T-helper 9 cell (primary cell): ENCODE measurements around the gene AADACL4.
"Not testable (repeated sequence)": the region's sequence is repeated elsewhere in the genome, so short reads cannot be mapped to it uniquely, and the experiment has no call there.

Experiments used
- DNase-seq: peaks from one replicate; pipeline ENCODE4 v3.0.0-alpha.2; 2020

AADACL4 gene

GRCh38 chr1:12661606-12662219, 17.8 kb downstream of the AADACL4 start:
- no peak for DNase-seq

DNA sequence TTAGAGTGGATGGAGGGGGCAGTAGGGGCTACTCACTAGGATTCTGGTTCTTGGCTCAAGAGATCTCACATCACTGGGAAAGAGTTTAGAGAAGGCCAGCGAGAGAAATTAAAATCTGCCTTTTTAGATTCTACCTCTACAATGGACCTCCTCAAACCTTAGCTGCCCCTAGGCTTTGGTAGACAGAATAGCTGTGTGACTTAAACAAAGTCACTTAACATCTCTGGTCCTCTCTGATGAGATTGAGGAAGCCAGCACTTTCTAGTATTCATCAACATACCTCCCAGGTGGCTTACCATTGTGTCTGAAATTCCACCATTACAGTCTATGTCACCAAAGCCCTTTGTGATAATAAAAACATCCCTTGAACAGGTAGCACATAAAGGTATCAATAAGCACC, 18.7 kb downstream of the AADACL4 start:
- no peak for DNase-seq

DNA sequence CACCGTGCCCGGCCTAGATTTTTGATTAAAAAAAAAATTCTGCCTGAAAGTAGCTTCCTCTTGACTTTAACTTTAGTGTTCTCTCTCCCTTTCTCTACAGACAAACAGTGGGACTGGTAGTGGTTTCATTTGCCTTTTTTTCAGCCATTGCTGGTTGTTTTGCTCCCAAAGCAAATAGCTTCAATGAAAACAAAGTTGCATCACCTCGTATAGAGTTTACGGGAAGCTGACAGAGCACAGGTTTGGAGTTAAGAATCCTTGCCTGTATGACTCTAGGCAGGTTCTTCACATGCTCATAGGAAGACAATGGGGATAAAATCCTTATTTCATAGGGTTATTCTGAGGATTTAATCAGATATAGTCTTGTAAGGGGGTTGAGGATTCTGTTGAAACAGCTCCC, 21.6 kb downstream of the AADACL4 start:
- DNase-seq = no peak

DNA sequence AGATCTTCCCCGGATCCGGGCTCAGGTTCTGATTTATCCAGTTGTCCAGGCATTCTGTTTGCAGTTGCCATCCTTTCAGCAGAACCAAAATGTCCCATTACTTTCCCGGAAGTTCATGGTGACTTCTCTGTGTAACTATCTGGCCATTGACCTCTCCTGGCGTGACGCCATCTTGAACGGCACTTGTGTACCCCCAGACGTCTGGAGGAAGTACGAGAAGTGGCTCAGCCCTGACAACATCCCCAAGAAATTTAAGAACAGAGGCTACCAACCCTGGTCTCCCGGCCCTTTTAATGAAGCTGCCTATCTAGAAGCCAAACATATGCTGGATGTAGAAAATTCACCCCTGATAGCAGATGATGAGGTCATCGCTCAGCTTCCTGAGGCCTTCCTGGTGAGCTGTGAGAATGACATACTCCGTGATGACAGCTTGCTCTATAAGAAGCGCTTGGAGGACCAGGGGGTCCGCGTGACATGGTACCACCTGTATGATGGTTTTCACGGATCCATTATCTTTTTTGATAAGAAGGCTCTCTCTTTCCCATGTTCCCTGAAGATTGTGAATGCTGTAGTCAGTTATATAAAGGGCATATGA, 22.4 kb downstream of the AADACL4 start:
- DNase-seq = no peak

GRCh38 chr1:12669529-12670068, 25.7 kb downstream of the AADACL4 start:
- DNase-seq = no peak

GRCh38 chr1:12674358-12674757, 30.5 kb downstream of the AADACL4 start:
- no peak for DNase-seq

GRCh38 chr1:12676122-12676521, 32.2 kb downstream of the AADACL4 start:
- DNase-seq = not testable (repeated sequence)

GRCh38 chr1:12677565-12677964, 33.7 kb downstream of the AADACL4 start:
- DNase-seq = no peak

- no peak for DNase-seq
These were observed 34.5 kb downstream of the AADACL4 start for GRCh38 chr1:12678350-12678749.

- DNase-seq = no peak
These were observed 34.9 kb downstream of the AADACL4 start for GRCh38 chr1:12678820-12679219.

DNA sequence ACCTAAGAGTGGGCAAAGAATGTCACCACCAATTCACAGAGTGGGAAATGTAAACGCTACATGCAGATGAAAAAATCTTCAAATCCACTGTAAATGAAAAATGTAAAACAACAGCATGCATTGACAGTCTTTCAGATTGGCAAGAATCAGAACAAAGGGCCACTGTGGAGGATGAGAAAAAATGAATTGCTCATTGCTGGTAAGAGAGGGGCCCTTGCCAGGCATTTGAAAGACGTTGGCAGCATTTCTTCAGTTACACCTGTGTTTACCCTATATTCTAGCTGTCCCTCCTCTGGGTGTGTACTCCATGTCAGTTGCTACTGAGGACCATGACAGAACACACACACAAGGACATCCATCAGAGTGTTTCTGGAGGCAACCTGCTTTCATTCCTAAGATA, 46.3 kb downstream of the AADACL4 start:
- DNase-seq = no peak

- no peak for DNase-seq
These were observed 49.3 kb downstream of the AADACL4 start for GRCh38 chr1:12692967-12693782.

DNA sequence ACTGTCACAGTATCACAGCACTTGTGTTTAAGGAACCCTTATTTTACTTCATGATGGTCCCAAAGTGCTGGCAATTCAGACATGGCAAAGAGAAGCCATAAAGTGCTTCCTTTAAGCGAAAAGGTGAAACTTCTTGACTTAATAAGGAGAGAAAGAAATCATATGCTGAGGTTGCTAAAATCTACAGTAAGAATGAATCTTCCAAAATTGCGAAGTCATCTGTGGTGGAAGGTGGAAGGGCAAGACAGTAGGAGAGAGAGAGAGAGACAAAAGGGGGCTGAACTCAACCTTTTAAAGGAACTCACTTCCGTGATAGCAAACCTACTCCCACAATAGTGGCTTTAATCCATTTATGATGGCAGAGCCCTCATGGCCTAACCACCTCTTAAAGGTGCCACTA, 52.8 kb downstream of the AADACL4 start:
- no peak for DNase-seq

DNA sequence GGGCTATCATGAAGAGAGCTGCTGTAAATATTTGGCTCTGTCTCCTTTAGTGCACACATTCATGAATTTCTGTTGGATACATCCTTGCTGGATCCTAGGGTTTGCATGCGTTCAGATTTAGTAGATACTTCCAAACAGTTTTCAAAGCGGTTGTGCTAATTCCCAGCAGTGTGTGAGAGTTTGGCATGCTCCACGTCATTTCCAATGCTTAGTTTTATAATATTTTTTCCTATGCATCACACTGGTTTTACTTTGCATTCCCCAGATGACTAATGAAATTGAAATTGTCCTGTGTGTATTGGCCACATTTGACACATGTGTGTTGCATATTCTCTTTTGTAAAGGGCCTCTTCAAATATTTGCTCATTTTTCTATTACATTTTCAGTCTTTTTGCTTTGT, 53.5 kb downstream of the AADACL4 start:
- no peak for DNase-seq

DNA sequence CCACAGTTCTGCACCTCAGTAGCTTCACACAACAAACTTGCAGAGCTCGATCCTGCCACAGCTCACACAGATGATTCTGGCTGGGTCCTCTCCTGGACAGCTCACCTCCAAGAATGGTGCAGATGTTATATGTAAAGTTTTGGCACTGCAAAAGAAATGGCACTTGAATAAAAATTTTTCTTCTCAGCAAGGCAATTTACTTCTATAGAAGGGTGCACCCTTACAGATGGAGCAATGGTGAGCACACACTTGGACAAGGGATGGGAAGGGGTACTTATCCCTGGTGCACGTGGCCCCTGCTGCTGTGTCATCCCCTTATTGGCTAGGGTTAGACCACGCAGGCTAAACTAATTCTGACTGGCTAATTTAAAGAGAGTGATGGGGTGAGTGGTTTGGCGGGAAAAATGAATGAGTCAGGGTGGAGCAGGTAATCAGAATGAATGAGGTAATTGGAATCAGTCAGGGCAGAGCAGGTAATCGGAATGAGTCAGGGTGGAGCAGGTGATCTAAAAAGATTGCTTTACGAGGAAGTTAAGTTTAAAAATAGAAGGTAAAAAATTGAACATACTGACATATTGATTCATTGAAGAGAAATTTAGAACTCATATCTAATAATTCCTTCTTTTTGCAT, 60.1 kb downstream of the AADACL4 start:
- DNase-seq = no peak

DNA sequence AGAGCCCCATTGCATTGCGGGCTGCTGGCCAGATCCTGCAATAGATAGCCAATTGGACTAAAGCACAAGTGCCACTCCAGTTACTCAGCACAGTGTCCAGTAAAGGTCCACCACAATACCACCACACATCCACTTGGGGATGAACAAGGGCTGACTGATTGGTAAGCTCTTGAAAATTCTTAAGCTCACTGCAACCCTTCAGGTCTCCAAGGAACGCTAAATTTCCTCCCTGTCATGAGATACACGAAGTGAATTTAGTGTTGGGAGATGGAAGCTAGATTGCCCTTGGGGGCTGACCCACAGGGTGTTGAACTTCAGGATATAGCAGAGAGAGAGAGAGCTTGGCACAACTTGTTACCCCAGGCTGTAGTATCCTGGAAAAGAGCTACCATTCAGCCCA, 62.2 kb downstream of the AADACL4 start:
- no peak for DNase-seq

DNA sequence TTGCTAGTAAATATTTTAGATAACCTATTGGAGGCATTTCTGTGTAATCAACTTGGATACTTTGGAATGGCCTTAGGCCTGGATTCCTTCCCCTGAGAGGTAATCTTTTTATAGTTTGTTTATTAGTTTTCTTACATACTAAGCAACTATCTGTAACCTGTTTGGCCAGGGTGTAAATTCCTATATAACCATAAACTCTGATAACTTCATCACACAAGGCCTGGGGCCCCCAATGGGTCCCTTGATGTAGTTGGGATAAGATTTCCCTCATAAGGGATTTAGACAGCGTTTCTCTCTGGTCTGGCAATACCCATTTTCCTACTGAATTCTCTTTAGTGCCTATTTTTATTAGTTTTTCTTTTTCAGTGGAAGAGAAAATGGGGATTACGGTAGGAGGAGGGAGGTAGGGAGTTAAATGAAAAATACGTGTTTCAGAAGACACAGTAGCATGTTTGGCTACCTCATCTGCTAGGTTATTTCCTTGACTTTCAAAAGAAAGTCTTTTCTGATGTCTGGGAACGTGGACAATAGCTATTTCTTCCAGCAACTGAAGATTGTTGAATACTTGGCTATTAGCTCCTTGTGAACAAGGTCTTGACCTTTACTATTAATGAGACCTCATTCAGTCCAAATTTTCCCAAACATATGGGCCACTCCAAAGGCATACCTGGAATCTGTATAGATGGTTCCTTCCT, 64.7 kb downstream of the AADACL4 start:
- no peak for DNase-seq

DNA sequence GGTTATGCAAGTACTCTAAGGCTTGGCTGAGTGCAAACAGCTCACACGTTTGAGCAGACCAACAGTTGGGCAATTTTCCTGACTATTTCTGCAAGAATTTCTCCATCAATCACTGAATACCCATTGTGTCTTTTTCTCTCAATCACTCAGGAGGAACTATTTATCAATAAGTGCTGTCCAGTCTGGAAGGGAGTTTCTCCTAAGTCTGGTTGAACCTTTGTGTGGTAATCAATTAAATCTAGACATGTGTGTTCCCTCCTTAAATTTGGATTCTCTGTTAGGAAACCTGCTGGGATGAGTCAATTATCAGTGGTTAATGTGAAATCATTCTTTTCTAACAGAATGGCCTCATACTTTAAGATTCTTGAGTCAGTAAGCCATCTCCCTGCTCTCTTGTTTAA, 65.2 kb downstream of the AADACL4 start:
- DNase-seq = no peak

GRCh38 chr1:12709696-12710095, 65.8 kb downstream of the AADACL4 start:
- DNase-seq = no peak

GRCh38 chr1:12711536-12711935, 67.7 kb downstream of the AADACL4 start:
- no peak for DNase-seq

DNA sequence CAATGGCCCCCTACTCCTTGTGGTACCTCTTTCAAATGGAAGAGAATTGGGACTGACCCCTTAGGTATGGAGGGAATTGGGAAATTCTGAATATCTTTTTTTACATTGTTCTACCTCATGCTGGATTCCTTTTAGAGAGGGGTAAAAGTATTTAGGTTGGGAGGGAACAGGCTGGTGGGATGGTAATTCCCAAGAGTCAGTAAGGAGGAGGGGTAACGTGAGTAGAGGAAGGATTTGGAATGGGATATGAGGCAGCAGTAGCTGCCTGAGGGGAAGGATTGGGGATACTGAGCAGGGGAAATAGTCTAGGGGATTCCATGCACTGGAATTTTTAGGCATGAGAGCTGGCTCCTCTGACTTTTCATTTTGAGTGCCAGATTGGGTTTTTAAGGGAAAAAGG, 68.2 kb downstream of the AADACL4 start:
- no peak for DNase-seq

- no peak for DNase-seq
These were observed 69.0 kb downstream of the AADACL4 start for GRCh38 chr1:12712929-12713328.

GRCh38 chr1:12713651-12714050, 69.8 kb downstream of the AADACL4 start:
- DNase-seq = not testable (repeated sequence)
